ENCODE results near the gene GRB14. TPM values are rescaled to one million over a fixed set of nuclear protein-coding genes. Genes with fewer than 3 reads are reported as not detected.

The GRB14 gene
- total RNA-seq, 4 donors from 2014 or later: 5.4 to 19.3 (median 9.8) TPM

DNA sequence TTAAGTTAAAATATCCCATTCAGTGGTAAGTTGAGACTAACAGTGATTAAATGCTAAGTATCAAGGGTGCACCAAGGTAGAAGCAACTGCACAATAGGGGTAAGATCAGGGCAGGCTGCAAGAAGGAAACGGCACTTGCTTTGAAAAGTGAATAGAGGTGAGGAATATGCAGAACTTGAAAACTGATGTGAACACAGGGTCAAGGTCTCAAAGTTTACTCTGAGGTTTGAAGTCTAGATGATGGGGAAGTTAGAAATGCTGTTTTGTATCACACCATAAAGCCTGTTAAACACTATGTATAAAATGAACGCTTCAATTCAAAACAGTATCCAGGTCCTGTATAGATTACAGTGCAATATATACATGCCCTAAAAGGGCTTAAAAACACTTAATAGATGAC, 50.8 kb downstream of the GRB14 start:
- Histone ChIP-seq H3K4me1 (no peaks in the 10 kb centered on the region), H3K9me3 (no peaks in the 10 kb centered on the region), H3K27me3 (no peaks in the 10 kb centered on the region), H3K27ac (no peak overlapping the region), H3K36me3 (no peaks in the 10 kb centered on the region), H3K4me3 (replicated peaks in 1 of 3) (no peak overlapping the region)
- intact Hi-C loops (cut with DNase I): no loop called here
- TF ChIP-seq POLR2A (IDR thresholded peaks at IDR 0.05): no peak
- TF ChIP-seq, protein P1, sequence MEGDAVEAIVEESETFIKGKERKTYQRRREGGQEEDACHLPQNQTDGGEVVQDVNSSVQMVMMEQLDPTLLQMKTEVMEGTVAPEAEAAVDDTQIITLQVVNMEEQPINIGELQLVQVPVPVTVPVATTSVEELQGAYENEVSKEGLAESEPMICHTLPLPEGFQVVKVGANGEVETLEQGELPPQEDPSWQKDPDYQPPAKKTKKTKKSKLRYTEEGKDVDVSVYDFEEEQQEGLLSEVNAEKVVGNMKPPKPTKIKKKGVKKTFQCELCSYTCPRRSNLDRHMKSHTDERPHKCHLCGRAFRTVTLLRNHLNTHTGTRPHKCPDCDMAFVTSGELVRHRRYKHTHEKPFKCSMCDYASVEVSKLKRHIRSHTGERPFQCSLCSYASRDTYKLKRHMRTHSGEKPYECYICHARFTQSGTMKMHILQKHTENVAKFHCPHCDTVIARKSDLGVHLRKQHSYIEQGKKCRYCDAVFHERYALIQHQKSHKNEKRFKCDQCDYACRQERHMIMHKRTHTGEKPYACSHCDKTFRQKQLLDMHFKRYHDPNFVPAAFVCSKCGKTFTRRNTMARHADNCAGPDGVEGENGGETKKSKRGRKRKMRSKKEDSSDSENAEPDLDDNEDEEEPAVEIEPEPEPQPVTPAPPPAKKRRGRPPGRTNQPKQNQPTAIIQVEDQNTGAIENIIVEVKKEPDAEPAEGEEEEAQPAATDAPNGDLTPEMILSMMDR (IDR thresholded peaks at IDR 0.05): no peak
- WGBS, 2 donors: 95 to 97% methylated on average over 2 of the region's 2 CpGs
- DNase-seq: no peak

DNA sequence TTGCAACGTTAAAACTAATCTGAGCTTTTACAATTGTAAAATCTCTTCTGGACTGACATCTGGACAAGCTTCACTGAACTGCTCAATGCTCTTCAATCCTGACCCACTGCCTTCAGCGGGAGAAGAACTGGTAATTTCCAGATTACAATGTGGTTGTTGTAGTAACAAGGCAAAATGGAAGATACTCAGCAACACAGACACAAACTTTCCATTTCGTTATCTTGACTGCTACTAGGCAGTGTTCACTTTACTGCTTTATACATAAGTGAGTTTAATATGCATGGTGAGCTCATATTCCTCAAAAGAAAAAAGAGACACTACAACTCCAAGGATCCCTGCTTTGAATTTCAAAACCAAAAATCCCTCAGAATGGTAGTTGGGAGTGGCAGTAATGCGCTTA, 51.9 kb downstream of the GRB14 start:
- Histone ChIP-seq H3K9me3 (no peaks in the 10 kb centered on the region), H3K36me3 (no peaks in the 10 kb centered on the region), H3K27ac (no peak overlapping the region), H3K27me3 (no peaks in the 10 kb centered on the region), H3K4me1 (no peaks in the 10 kb centered on the region), H3K4me3 (replicated peaks in 1 of 3) (no peak overlapping the region)
- WGBS, 2 donors: 47 to 49% methylated on average over 4 of the region's 4 CpGs
- peak; percentile 5 to 22 for DNase-seq
- TF ChIP-seq POLR2A (IDR thresholded peaks at IDR 0.05): no peak
- TF ChIP-seq, protein P1 (IDR thresholded peaks at IDR 0.05): no peak
- intact Hi-C loops (cut with DNase I): no loop called here

DNA sequence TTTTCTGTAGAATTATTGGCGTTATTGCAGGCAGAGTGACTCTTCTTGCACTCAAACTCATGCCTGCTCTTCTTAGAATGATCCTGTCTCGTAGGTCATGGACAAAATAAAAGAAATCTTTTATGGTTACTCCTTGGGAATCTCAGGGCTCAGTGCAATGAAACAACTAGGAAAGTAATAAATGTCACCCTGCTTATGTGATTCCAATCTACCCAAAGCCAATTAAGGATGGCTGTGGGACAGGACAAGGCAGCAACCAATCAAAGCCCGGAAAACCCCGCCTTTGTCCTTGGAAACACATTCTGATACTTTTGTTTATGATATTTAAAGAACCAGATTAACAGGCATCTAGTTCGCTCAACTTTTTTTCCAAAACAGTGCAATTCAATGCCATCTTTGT, 53.0 kb downstream of the GRB14 start:
- intact Hi-C loops (cut with DNase I): no loop called here
- no peak overlapping the region for H3K4me3 ChIP-seq (replicated peaks in 1 of 3)
- H3K27ac ChIP-seq: no peak overlapping the region
- H3K36me3 ChIP-seq: no peaks in the 10 kb centered on the region
- DNase-seq: no peak
- WGBS, 2 donors: 93 to 95% methylated on average over 5 of the region's 5 CpGs
- no peaks in the 10 kb centered on the region for H3K4me1 ChIP-seq
- no peaks in the 10 kb centered on the region for H3K27me3 ChIP-seq
- TF ChIP-seq, protein P1 (IDR thresholded peaks at IDR 0.05): no peak
- no peak for TF ChIP-seq POLR2A (IDR thresholded peaks at IDR 0.05)
- H3K9me3 ChIP-seq: no peaks in the 10 kb centered on the region

DNA sequence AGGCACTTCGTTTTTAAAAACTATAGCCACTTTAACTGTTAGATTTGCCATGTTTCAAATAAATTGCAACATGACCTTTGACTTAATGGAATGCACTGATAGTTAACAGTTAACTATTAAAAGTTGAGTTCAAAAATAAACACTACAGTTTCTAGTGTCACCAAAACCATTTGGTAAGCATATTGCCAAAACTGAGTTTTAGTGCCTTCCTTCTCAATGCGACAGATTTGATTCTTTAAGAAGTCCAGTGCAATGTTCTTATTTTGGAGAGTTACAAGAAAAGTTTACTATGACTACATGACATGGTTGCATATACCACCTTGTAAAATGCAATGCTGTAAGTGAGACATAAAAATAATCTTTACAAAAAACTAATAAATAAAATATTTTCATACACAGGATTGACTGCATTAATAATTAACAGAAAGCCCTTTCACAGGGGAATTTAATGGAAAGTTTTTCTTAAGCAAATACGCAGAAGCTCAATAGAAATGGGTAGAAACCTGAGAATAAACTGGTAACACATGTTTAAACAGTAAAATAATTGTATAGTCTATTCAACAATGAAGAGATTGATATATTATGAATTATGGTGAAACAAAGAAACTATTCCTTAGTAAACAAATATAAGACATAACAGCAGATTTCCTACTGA, 53.8 kb downstream of the GRB14 start:
- DNase-seq: no peak
- no peaks in the 10 kb centered on the region for H3K27me3 ChIP-seq
- no peaks in the 10 kb centered on the region for H3K9me3 ChIP-seq
- no peak overlapping the region for H3K4me3 ChIP-seq (replicated peaks in 1 of 3)
- 87 to 90% methylated on average over 3 of the region's 3 CpGs for WGBS, 2 donors
- intact Hi-C loops (cut with DNase I): no loop called here
- no peaks in the 10 kb centered on the region for H3K36me3 ChIP-seq
- no peak overlapping the region for H3K27ac ChIP-seq
- TF ChIP-seq, protein P1 (IDR thresholded peaks at IDR 0.05): no peak
- TF ChIP-seq POLR2A (IDR thresholded peaks at IDR 0.05): no peak
- no peaks in the 10 kb centered on the region for H3K4me1 ChIP-seq

DNA sequence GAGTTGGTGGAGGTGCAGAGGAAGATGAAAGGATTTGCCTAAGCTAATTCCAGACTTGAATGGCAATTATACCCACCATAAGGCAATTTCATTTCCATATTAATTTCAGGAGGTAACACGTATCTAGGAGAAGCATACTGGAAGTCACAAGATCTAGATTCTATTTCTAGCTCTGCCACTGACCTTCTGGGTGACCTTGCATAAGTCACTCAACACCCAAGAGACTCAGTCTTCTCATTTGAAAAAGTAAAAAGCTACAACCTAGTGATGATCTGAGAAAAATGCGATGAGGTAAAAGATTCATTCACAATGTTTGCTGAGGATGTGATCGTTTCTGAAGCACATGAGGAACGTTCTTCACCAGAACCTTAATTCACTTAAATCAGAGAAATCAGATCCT, 55.9 kb downstream of the GRB14 start:
- no peak overlapping the region for H3K4me3 ChIP-seq (replicated peaks in 1 of 3)
- no peaks in the 10 kb centered on the region for H3K27me3 ChIP-seq
- DNase-seq: no peak
- H3K36me3 ChIP-seq: no peaks in the 10 kb centered on the region
- H3K9me3 ChIP-seq: no peaks in the 10 kb centered on the region
- no peak for TF ChIP-seq POLR2A (IDR thresholded peaks at IDR 0.05)
- TF ChIP-seq, protein P1 (IDR thresholded peaks at IDR 0.05): no peak
- intact Hi-C loops (cut with DNase I): no loop called here
- no peak overlapping the region for H3K27ac ChIP-seq
- 90 to 91% methylated on average over 4 of the region's 4 CpGs for WGBS, 2 donors
- H3K4me1 ChIP-seq: peaks cover 0 to 2% of the 10 kb centered on the region in 2 donors

Data from thyroid gland (tissue), 4 donors.